MM.1S (cell line): Measurements from ENCODE around the gene RP2.

Experiments
- EZH2phosphoT487 ChIP-seq: fragments of 300-600 bp; sonication (generic); IDR thresholded peaks from 2 replicates; pipeline ENCODE4 v1.6.1; 2018; ENCODE audit warnings: antibody characterized with exemption, low read length
- TF ChIP-seq, protein P1 (sequence below): fragments of 300-600 bp; sonication (generic); IDR thresholded peaks from 2 replicates; pipeline ENCODE4 v1.5.1; 2016; ENCODE audit warnings: antibody characterized with exemption, low read length, mixed read lengths

DNA sequence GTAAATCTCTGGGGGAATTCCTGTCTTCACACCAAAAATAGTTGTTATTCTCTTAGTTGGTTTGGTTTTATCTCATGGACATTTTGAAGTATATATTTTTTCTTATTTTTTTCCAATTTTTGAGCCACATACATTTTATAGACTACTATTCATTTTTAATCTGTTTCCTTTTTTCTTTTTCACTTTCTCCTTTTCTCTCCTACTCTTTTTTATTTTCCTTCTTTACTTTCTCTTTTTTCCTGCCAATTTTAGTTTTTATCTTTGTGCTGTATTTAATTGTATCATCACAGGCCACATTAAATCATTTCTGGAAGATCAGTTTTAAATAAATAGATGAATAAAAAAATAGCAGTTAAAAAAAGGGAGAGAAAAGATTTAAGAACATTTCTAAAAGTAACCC lies 61.4 kb downstream of the RP2 start:
- TF ChIP-seq, protein P1, sequence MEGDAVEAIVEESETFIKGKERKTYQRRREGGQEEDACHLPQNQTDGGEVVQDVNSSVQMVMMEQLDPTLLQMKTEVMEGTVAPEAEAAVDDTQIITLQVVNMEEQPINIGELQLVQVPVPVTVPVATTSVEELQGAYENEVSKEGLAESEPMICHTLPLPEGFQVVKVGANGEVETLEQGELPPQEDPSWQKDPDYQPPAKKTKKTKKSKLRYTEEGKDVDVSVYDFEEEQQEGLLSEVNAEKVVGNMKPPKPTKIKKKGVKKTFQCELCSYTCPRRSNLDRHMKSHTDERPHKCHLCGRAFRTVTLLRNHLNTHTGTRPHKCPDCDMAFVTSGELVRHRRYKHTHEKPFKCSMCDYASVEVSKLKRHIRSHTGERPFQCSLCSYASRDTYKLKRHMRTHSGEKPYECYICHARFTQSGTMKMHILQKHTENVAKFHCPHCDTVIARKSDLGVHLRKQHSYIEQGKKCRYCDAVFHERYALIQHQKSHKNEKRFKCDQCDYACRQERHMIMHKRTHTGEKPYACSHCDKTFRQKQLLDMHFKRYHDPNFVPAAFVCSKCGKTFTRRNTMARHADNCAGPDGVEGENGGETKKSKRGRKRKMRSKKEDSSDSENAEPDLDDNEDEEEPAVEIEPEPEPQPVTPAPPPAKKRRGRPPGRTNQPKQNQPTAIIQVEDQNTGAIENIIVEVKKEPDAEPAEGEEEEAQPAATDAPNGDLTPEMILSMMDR: no peak
- no peak for TF ChIP-seq EZH2phosphoT487
